Thymus (tissue), 11 donors: Measurements from ENCODE around the gene HS6ST1. TPM values are rescaled to one million over a fixed set of nuclear protein-coding genes. Genes with fewer than 3 reads are reported as not detected.

Experiments used
- DNase-seq, 9 donors: peaks; one replicate each; pipeline ENCODE4 v3.0.0-alpha.2; 2013; ENCODE audit warnings: low spot score in 9 of 9, low read depth in 6 of 9, missing footprints in 1 of 9
- H3K27ac ChIP-seq, 2 donors: one replicate each; pipeline ENCODE4 v1.5.1; 2013; ENCODE audit warnings: control low read depth in 1 of 2, low read depth in 1 of 2, low read length in 1 of 2, mild to moderate bottlenecking in 1 of 2, moderate library complexity in 1 of 2
- H3K27me3 ChIP-seq, 2 donors: one replicate each; pipeline ENCODE4 v1.5.1; 2013; ENCODE audit warnings: low read length in 1 of 2; ENCODE audit not compliant: control insufficient read depth in 2 of 2, insufficient read depth in 1 of 2
- H3K36me3 ChIP-seq, 2 donors: one replicate each; pipeline ENCODE4 v1.5.1; 2013; ENCODE audit warnings: low read length in 1 of 2, mild to moderate bottlenecking in 1 of 2, moderate library complexity in 1 of 2; ENCODE audit not compliant: control insufficient read depth in 2 of 2, insufficient read depth in 2 of 2
- H3K4me1 ChIP-seq, 2 donors: one replicate each; pipeline ENCODE4 v1.5.1; 2013; ENCODE audit warnings: low read length in 2 of 2; ENCODE audit not compliant: control insufficient read depth in 2 of 2, insufficient read depth in 2 of 2
- H3K4me3 ChIP-seq, 2 donors: one replicate each; pipeline ENCODE4 v1.5.1; 2013; ENCODE audit warnings: low read length in 2 of 2, control low read depth in 1 of 2, mild to moderate bottlenecking in 1 of 2
- H3K9me3 ChIP-seq, 2 donors: one replicate each; pipeline ENCODE4 v1.5.1; 2013; ENCODE audit warnings: low read length in 1 of 2, mild to moderate bottlenecking in 1 of 2; ENCODE audit not compliant: control insufficient read depth in 2 of 2, insufficient read depth in 1 of 2
- WGBS: extraction: QIAGEN DNeasy Blood & Tissue Kit; methylation state at CpG from one replicate; pipeline ENCODE4 v1.1.7; 2013; 5-methylcytosine and 5-hydroxymethylcytosine counted together
- polyA plus RNA-seq: library from polyadenylated mRNA; stranded (reverse); fragments of 200-250 nt; gene quantifications from one replicate; pipeline ENCODE4 v1.2.3, GENCODE V29; 2013
- total RNA-seq: library from RNA; stranded (reverse); fragments of 120-200 nt; gene quantifications from one replicate; pipeline ENCODE4 v1.2.4, GENCODE V29; 2013
- donor health status: healthy.

Gene HS6ST1
- total and polyA plus RNA-seq, 2 donors, result 20.0 to 35.2 TPM

DNA sequence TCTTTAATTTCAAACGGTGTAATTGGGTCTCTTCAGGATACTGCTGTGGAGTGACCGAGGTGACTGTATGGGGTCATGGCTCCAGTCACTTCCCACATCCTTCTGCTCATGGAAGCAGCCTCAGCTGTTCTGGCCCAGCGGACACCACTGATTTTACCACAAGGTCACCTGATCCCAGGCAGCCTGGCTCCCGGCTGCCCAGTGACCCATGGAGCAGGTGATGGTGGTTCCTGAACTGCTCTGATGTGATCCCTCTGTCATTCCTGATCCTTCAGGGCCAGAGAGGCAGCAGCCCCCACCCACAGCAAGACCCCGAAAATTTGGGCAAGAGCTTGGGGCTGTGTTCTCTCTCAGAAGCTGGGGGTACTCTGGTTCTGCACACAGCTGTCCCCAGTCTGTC, 35.5 kb upstream of the HS6ST1 start:
- no peak overlapping the region for H3K27ac ChIP-seq
- no peak for DNase-seq
- no peaks in the 10 kb centered on the region for H3K4me1 ChIP-seq
- no peaks in the 10 kb centered on the region for H3K36me3 ChIP-seq
- peaks cover 0 to 4% of the 10 kb centered on the region in 2 donors for H3K9me3 ChIP-seq
- no peak overlapping the region for H3K4me3 ChIP-seq
- H3K27me3 ChIP-seq, result no peaks in the 10 kb centered on the region
- 96% methylated on average over 5 of the region's 5 CpGs for WGBS

DNA sequence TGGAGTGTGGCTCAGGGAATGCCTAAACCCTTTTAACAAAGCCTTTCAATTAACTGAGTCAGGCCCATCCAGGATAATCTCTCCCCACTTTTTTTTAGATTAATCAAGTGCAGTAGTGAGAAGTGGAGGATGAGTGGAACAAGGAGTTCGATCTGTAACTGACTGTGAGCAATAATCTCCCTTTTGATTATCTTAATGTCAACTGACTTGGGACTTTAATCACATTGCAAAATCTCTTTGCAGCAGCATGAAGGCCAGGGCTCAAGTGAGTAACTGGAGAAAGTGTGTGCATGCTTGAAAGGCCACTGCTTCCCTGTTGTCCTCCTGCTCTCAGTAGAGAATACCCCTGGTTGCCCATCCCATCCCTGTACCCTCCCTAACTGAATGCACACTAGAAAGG, 32.1 kb upstream of the HS6ST1 start:
- 99% methylated on average over 1 of the region's 1 CpG for WGBS
- peaks cover 0 to 4% of the 10 kb centered on the region in 2 donors for H3K9me3 ChIP-seq
- no peaks in the 10 kb centered on the region for H3K27me3 ChIP-seq
- no peak overlapping the region for H3K27ac ChIP-seq
- no peak for DNase-seq
- no peak overlapping the region for H3K4me3 ChIP-seq
- peaks cover 0 to 5% of the 10 kb centered on the region in 2 donors for H3K4me1 ChIP-seq
- no peaks in the 10 kb centered on the region for H3K36me3 ChIP-seq

DNA sequence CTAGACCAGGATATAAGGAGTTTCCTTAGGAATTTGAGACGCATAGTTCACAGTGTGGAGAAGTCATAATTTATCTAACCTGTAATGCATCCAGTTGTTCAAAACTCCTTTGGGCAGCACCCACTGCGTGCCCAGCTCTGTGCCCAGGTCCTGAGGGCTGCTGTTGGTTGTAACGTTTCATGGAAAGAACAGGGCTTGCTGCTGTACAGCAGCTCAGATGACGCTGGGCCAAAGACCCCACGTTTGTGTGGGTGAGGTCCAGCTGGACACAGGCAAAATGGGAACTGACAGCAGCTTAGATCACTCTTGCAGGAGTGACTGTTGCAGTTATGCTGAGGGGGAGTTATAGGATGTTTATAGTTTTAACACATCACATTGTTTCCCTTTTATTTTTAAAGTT, 30.0 kb upstream of the HS6ST1 start:
- H3K36me3 ChIP-seq, result no peaks in the 10 kb centered on the region
- H3K4me3 ChIP-seq, result no peak overlapping the region
- peaks cover 0 to 10% of the 10 kb centered on the region in 2 donors for H3K9me3 ChIP-seq
- DNase-seq, result no peak
- no peaks in the 10 kb centered on the region for H3K27me3 ChIP-seq
- 95% methylated on average over 5 of the region's 5 CpGs for WGBS
- H3K27ac ChIP-seq, result no peak overlapping the region
- H3K4me1 ChIP-seq, result peaks cover 0 to 5% of the 10 kb centered on the region in 2 donors

DNA sequence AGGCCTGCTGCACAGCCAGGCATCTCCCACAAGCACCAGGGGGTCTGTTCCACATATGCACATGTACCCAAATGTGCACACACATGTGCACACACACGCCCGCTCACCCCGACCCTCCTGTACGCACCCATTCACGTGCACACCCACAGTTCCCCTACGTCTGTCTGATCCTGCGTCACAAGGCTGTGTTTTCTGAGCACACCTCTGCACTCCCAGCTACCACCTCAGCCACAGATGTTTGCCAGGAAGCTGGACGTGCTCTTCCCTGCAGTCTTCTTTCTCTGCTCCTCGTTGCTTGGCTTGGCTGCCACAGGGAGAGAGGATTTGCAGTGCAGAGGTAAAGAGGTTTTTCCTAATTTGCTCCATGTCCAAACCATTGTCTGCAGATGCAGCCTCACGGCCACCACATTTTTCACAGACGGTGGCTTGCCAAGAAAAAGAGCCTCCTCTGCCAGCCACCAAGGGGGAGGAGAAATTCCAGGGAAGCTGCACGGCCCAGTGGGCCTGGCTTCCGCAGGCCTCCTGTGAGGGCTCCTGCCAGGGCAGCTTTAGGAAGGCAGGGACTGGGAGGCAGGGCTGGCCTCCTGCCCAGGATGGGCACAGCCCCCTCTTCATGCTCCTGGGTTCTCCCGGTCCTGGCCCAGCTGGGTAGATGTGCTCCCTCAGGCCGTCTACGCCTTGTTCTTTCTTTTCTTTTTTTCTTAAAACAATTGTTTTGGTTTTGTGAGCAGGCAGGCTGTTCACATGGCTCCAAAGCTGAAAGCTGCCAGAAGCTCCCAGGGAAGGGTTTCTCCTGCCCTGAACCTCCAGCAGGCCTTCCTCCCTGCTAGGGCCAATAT, 29.3 kb upstream of the HS6ST1 start:
- Histone ChIP-seq H3K4me3 (no peak overlapping the region), H3K27ac (no peak overlapping the region), H3K4me1 (peaks cover 0 to 5% of the 10 kb centered on the region in 2 donors), H3K27me3 (no peaks in the 10 kb centered on the region), H3K36me3 (no peaks in the 10 kb centered on the region), H3K9me3 (peaks cover 0 to 12% of the 10 kb centered on the region in 2 donors)
- 91% methylated on average over 16 of the region's 16 CpGs for WGBS
- DNase-seq, result no peak

DNA sequence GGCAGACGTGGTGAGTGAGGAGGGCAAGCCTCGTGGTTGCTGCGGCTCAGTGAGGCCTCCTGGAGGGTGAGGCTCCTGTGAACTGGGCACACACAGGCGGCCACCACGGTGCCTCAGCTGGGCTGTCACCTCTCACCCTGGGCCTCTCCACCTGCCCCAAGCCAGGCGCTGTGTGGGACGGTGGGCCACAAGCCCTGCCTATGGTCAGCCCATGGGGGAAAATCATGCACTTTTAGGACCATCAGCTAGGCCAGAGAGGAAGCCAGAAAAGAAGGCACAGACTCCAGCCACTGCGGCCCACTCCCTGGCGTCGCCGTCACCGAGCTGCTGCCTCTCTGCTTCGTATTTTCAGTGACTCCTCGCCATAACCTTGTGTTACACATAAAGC, 28.5 kb upstream of the HS6ST1 start:
- Histone ChIP-seq H3K4me1 (peaks cover 0 to 5% of the 10 kb centered on the region in 2 donors), H3K4me3 (no peak overlapping the region), H3K27ac (no peak overlapping the region), H3K9me3 (peaks cover 0 to 12% of the 10 kb centered on the region in 2 donors), H3K27me3 (no peaks in the 10 kb centered on the region), H3K36me3 (no peaks in the 10 kb centered on the region)
- DNase-seq, result no peak
- WGBS, result 92% methylated on average over 14 of the region's 14 CpGs

DNA sequence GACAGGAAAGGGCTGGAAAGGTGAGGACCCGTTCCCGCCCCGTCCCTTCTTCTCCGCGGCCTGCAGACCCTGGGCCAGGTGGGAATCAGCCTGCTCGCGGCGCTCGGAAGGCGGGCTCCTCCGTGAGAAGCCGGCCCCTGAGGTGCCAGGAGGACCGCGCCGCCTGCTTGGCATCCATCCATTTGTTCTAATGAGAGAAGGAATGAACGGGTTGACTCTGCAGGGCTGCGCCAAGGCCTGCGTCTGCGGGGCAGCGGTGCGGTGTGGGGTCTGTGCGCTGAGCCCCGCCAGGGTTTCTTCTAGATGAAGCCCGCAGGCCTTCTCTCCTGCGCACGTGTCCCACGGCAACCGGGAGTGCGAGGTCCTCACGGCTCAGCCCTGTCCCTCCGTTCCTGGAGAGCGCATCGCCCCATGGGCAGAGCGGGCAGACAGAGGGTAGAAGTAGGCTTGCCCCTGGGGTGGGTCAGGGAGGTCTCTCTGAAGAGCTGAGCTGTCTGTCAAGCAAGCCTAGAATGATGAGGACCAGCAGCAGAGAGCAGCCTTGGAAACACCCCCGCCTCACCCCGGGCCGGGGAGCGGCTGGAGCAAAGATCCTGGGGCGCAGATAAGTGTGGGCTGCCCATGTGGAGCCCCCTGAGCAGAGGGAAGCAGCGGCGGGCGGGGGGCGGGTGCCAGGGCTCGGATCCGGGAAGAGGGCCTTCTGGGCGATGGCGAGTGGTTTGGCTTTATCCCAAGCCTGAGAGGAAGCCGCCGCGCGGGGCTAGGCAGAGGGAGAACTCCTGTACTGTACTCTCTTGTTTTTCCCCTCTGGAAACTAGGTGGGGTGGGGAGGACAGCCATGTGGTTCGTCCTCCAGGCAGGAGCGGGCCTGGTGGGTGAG, 27.9 kb upstream of the HS6ST1 start:
- no peaks in the 10 kb centered on the region for H3K36me3 ChIP-seq
- 96% methylated on average over 53 of the region's 53 CpGs for WGBS
- peaks cover 0 to 5% of the 10 kb centered on the region in 2 donors for H3K4me1 ChIP-seq
- H3K9me3 ChIP-seq, result peaks cover 0 to 9% of the 10 kb centered on the region in 2 donors
- no peak overlapping the region for H3K27ac ChIP-seq
- no peak overlapping the region for H3K4me3 ChIP-seq
- H3K27me3 ChIP-seq, result no peaks in the 10 kb centered on the region
- no peak for DNase-seq

DNA sequence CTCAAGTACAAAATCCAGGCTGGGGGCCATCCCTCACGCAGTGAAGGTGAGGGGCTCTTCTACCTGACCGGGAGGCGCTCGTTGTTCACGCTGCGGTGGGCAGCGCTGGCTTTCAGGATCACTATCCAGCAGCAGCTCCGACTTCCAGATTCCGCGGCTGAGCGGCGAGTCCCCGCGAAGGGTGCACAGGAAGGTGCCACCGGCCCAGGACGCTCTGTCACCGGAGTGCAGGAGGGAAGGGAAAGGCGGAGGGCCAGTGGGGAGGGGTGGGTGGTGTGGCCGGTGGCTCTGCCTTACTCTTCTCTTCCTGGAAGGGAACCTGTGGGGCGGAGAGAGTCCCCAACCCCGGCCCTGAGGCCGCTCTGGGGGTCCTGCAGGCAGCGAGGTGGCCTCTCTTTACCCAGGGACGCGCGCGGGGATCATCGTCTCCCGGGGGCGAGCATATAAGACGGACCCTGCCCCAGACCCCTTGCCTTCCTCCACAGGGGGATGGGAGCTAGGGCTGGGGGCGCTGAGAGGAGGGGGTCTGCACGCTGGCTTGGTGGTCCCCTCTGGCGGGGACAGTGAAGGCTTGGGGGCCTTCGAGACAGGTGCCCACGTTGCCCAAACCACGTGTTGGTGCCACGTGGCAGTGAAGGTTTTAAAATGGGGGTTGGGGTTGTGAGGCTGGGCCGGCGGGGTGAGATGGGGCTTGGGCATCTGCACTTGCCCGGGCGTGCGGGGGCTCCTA, 26.9 kb upstream of the HS6ST1 start:
- no peaks in the 10 kb centered on the region for H3K27me3 ChIP-seq
- no peak overlapping the region for H3K4me3 ChIP-seq
- no peaks in the 10 kb centered on the region for H3K36me3 ChIP-seq
- no peak overlapping the region for H3K27ac ChIP-seq
- WGBS, result 97% methylated on average over 43 of the region's 43 CpGs
- H3K9me3 ChIP-seq, result peaks cover 0 to 8% of the 10 kb centered on the region in 2 donors
- DNase-seq, result no peak
- H3K4me1 ChIP-seq, result peaks cover 0 to 5% of the 10 kb centered on the region in 2 donors

DNA sequence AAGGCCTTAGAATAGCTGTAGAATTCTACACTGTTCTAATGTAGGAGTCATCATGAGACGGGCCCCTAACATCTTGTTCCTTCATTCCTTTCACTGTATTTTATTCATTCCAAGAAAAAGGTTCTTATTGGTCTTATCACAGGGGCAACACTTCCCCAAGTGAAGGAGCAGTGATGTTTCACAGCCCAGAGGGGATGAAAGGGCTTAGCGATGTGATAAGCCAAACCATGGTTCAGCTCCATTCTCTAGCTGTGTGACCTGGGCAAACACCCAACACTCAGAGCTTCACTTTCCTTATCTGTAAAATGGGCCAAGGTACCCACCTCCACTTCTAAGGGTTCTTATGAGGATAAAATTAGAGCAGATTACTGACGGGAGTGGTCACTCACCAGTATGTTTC, 25.4 kb upstream of the HS6ST1 start:
- DNase-seq, result no peak
- peaks cover 0 to 5% of the 10 kb centered on the region in 2 donors for H3K4me1 ChIP-seq
- over 99% methylated on average over 3 of the region's 3 CpGs for WGBS
- no peaks in the 10 kb centered on the region for H3K27me3 ChIP-seq
- H3K4me3 ChIP-seq, result no peak overlapping the region
- H3K36me3 ChIP-seq, result no peaks in the 10 kb centered on the region
- H3K27ac ChIP-seq, result no peak overlapping the region
- H3K9me3 ChIP-seq, result peaks cover 0 to 8% of the 10 kb centered on the region in 2 donors
